ENCODE measurements around the gene GNAT1. TPM values are rescaled to one million over a fixed set of nuclear protein-coding genes. Genes with fewer than 3 reads are reported as not detected.
A peak's percentile ranks its signal among the peaks of the same experiment; 100 is the strongest.

Gene GNAT1
- total RNA-seq, 1 donor from 2014 or later: 0.12 TPM

DNA sequence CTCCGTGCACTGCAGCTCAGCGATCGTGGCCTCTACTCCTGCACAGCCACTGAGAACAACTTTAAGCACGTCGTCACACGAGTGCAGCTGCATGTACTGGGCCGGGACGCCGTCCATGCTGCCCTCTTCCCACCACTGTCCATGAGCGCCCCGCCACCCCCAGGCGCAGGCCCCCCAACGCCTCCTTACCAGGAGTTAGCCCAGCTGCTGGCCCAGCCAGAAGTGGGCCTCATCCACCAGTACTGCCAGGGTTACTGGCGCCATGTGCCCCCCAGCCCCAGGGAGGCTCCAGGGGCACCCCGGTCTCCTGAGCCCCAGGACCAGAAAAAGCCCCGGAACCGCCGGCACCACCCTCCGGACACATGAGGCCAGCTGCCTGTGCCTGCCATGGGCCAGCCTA is 3.7 kb upstream of the GNAT1 start:
- DNase-seq (ENCODE audit: low spot score, unreplicated experiment): no peak
- Mint-ChIP-seq H3K27ac (no peak overlapping the region), H3K4me1 (ENCODE audit: low read depth) (peaks cover 6% of the 10 kb centered on the region), H3K36me3 (ENCODE audit: insufficient read depth) (peaks cover 2% of the 10 kb centered on the region), H3K4me3 (ENCODE audit: low read depth) (no peak overlapping the region), H3K9me3 (ENCODE audit: low read depth) (no peaks in the 10 kb centered on the region), H3K27me3 (peaks cover 4% of the 10 kb centered on the region)
- TF ChIP-seq, protein P1, sequence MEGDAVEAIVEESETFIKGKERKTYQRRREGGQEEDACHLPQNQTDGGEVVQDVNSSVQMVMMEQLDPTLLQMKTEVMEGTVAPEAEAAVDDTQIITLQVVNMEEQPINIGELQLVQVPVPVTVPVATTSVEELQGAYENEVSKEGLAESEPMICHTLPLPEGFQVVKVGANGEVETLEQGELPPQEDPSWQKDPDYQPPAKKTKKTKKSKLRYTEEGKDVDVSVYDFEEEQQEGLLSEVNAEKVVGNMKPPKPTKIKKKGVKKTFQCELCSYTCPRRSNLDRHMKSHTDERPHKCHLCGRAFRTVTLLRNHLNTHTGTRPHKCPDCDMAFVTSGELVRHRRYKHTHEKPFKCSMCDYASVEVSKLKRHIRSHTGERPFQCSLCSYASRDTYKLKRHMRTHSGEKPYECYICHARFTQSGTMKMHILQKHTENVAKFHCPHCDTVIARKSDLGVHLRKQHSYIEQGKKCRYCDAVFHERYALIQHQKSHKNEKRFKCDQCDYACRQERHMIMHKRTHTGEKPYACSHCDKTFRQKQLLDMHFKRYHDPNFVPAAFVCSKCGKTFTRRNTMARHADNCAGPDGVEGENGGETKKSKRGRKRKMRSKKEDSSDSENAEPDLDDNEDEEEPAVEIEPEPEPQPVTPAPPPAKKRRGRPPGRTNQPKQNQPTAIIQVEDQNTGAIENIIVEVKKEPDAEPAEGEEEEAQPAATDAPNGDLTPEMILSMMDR (IDR thresholded peaks at IDR 0.05; ENCODE audit: unreplicated experiment): no peak

DNA sequence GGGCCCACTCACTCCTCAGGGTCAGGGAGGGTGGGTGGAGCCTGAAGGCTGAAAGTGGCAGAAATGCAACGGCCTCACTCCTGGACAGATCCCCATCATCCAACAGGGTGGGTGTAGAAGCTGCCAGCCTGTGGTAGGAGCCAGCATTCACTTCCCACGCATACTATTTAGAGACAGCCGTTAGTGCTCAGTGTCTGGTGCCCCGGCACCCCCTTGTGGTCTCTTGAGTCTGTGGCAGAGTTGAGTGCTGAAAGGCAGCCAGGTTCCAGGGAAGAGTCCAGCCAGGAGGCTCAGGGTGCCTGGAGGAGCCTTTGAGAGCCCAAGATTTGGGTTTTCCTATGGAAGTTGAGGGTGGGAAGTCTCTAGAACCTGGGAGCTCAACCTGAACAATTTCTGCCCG is 2.1 kb upstream of the GNAT1 start:
- Mint-ChIP-seq H3K9me3 (ENCODE audit: low read depth) (no peaks in the 10 kb centered on the region), H3K27me3 (peaks cover 5% of the 10 kb centered on the region), H3K36me3 (ENCODE audit: insufficient read depth) (peaks cover under 1% of the 10 kb centered on the region), H3K4me3 (ENCODE audit: low read depth) (no peak overlapping the region), H3K4me1 (ENCODE audit: low read depth) (no peaks in the 10 kb centered on the region), H3K27ac (no peak overlapping the region)
- DNase-seq (ENCODE audit: low spot score, unreplicated experiment): peak; percentile 58
- TF ChIP-seq, protein P1 (IDR thresholded peaks at IDR 0.05; ENCODE audit: unreplicated experiment): peak; percentile 81

DNA sequence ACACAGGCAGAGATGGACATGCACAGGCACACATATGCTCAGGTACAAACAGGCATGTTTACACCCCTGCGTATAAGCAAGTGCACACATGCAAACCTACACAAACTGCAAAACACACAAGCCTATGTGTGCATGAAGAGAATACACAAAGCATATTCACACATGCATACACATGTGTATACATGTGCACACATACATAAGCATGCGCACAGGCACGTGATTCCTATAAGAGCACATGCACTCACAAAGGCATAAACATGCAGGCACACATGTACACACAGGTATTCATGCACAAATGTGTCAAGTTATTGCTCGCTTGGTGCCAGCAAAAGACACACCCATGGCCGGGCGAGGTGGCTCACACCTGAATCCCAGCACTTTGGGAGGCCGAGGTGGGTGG is 1.4 kb upstream of the GNAT1 start:
- Mint-ChIP-seq H3K36me3 (ENCODE audit: insufficient read depth) (no peaks in the 10 kb centered on the region), H3K4me3 (ENCODE audit: low read depth) (no peak overlapping the region), H3K27me3 (peaks cover 5% of the 10 kb centered on the region), H3K27ac (no peak overlapping the region), H3K9me3 (ENCODE audit: low read depth) (no peaks in the 10 kb centered on the region), H3K4me1 (ENCODE audit: low read depth) (no peaks in the 10 kb centered on the region)
- no peak for DNase-seq (ENCODE audit: low spot score, unreplicated experiment)
- TF ChIP-seq, protein P1 (IDR thresholded peaks at IDR 0.05; ENCODE audit: unreplicated experiment): no peak

DNA sequence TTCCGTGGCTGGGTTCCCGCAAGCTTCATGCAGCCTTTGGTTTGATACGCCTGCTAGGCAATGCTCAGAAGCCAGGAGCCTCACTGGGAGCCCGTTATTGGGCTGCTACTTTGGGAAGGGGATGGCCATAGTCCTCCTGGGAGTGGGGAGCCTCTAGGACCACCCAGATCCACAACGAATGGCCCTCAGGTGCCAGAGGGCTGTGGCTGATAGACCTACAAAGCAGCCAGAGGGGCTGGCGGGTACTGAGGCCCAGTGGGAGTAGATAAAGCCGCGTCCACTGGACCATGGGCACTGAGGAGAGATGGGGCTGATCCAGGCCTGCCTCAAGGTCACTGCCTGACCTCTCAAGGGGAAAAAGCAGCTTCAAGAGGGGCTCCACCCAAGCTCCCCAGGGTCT is 714 bp downstream of the GNAT1 start:
- Mint-ChIP-seq H3K9me3 (ENCODE audit: low read depth) (no peaks in the 10 kb centered on the region), H3K4me3 (ENCODE audit: low read depth) (no peak overlapping the region), H3K27ac (no peak overlapping the region), H3K4me1 (ENCODE audit: low read depth) (peaks cover 3% of the 10 kb centered on the region), H3K36me3 (ENCODE audit: insufficient read depth) (no peaks in the 10 kb centered on the region), H3K27me3 (peaks cover 12% of the 10 kb centered on the region)
- DNase-seq (ENCODE audit: low spot score, unreplicated experiment): no peak
- TF ChIP-seq, protein P1 (IDR thresholded peaks at IDR 0.05; ENCODE audit: unreplicated experiment): no peak

DNA sequence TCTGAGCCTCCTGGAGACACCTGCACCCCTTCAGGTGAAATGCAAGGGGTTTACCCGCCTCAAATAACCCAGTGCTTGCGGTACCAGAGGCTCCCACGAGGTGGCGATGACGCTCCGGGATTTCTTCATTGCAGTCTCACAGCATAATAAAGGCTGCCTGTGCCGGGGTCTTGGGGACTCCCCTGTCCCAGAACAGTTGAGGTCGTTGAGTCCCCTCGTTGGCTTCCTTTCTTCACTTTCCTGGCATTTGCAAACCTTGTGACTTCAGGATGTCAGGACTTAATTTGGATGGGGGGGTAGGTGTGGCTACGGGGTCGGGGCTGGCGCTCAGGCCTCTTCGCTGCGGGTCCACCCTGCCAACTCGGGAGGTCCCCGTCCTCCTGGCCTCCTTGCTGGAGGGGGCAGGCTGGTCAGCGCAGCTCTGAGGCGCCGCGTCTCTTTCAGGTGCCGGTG is 1.3 kb downstream of the GNAT1 start:
- H3K27ac Mint-ChIP-seq: no peak overlapping the region
- DNase-seq (ENCODE audit: low spot score, unreplicated experiment): peak; percentile 87
- TF ChIP-seq, protein P1 (IDR thresholded peaks at IDR 0.05; ENCODE audit: unreplicated experiment): peak; percentile 88
- no peaks in the 10 kb centered on the region for H3K36me3 Mint-ChIP-seq (ENCODE audit: insufficient read depth)
- H3K9me3 Mint-ChIP-seq (ENCODE audit: low read depth): no peaks in the 10 kb centered on the region
- H3K4me1 Mint-ChIP-seq (ENCODE audit: low read depth): peaks cover 3% of the 10 kb centered on the region
- H3K4me3 Mint-ChIP-seq (ENCODE audit: low read depth): no peak overlapping the region
- peaks cover 18% of the 10 kb centered on the region for H3K27me3 Mint-ChIP-seq

Data from progenitor cell of endocrine pancreas (in vitro differentiated cells).